Measurements from ENCODE around the gene RSPH10B. TPM values are rescaled to one million over a fixed set of nuclear protein-coding genes. Genes with fewer than 3 reads are reported as not detected.
"Not testable (repeated sequence)": the region's sequence is repeated elsewhere in the genome, so short reads cannot be mapped to it uniquely, and the experiment has no call there.

RSPH10B gene
- under 0.01 and 0.10 TPM in 2 replicates for total RNA-seq (2014; rRNA removed; shearing (Covaris generic))

DNA sequence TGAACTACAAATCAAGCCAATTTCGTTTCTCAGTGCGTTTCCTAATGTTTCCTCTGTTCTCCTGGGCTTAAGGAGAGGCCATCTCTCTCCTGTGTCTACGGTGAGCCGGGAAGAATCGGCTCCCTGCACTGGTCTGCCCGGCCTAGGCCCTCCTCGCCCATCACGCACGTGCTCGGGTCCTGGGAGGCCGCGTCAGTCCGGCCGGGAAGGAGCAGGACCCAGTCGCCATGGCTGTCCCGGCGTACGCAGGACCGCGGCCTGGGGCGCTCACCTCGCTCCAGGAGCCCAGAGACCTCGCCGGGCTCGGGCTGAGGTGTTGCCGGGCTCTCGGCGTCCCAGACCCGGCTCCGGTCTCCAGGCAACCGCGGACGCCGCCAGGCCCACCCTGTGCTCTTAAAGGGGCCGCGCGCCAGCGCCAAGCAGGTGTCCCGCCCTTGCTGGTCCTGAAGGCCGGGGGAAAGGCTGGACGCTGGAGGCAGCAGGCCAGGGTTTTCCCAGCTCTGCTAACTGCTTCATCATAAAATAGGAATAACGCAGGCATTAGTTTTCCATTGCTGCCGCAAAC, at the start of gene RSPH10B:
Gene RSPH10B (minus strand): TSS at position 343 of the 565 bp plus-strand sequence. CDS start 3,573 bp downstream, outside the sequence.
- not testable (repeated sequence) for DNase-seq (ENCODE audit: low read depth)

GRCh38 chr7:6016653-6016966, 46.1 kb upstream of the RSPH10B start:
- no peak for DNase-seq (ENCODE audit: low read depth)

DNA sequence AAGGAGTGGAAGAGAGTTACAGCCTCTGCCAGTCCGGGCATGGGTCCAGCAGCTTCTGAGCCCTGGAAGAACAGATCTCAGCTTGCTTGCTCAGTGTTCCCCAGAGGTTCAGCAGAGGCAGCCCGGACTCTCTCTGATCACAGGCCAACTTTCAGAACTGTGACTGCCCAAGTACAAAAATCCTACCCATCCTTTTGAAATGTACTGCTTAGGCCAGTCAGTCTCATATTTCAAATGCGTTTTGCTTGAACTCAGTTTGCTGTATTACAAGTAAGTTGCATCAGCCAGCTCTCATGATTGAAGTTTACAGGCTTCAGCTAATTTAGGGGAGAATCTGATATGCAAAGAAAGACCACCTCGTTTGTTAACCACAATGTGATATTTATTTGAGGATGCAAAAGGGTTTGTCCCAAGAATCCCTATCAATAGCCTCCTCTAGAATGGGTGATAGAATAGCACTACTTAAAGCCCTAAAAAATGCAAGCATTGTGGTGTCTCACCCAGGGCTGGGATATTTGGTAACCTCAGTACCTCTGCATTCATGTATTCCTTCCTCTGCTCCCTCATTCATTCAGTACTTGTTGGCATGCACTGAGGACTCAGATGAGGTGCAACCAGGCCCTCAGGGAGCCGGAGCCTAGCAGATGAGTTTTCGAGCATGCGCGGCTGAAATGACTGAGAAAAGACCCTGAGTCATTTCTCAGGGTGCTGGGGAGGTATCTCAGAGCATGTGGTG, 45.6 kb upstream of the RSPH10B start:
- peak; percentile 25 for DNase-seq (ENCODE audit: low read depth)

- no peak for DNase-seq (ENCODE audit: low read depth)
Observed at GRCh38 chr7:6012355-6013104, 42.0 kb upstream of the RSPH10B start.

DNA sequence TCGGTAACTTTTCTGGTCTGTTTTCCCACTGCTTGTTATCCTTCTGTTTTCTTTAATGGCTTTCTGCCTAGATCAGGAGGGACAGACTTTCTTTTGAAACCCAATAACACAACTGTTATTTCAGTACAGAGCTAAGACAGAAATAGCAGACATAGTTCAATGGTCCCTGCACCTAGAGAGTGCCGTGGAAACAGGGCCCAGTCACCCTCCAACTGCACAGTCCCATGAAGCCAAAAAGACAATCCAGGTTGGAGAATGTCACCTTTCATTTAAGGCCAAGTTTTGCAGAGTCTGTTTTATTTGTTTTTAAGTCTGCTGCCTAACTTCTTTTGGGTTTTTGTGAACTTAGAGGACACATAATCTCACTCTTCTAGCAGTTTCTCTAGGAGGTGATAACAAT, 41.1 kb upstream of the RSPH10B start:
- no peak for DNase-seq (ENCODE audit: low read depth)

DNA sequence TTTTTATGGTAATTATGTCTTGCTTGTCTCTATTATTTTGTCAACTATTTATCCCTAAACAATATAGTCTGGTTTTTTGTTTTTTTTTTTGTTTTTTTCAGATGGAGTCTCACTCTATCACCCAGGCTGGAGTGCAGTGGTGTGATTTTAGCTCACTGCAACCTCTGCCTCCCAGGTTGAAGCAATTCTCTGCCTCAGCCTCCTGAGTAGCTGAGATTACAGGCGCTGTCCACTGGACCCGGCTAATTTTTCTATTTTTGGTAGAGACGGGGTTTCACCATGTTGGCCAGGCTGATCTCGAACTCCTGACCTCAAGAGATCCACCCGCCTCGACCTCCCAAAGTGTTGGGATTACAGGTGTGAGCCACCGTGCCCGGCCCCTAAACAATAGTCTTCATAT, 39.9 kb upstream of the RSPH10B start:
- DNase-seq (ENCODE audit: low read depth): not testable (repeated sequence)

GRCh38 chr7:6008668-6009611, 38.5 kb upstream of the RSPH10B start, which contains the start of the genes AIMP2 and PMS2:
Gene AIMP2, plus strand, starts transcription at chr7:6009272. Its CDS starts 92 bp downstream, at chr7:6009364.
Gene PMS2, minus strand, starts transcription at chr7:6009049. Its CDS starts 30 bp downstream, at chr7:6009019.
- DNase-seq (ENCODE audit: low read depth): peak; percentile 99

DNA sequence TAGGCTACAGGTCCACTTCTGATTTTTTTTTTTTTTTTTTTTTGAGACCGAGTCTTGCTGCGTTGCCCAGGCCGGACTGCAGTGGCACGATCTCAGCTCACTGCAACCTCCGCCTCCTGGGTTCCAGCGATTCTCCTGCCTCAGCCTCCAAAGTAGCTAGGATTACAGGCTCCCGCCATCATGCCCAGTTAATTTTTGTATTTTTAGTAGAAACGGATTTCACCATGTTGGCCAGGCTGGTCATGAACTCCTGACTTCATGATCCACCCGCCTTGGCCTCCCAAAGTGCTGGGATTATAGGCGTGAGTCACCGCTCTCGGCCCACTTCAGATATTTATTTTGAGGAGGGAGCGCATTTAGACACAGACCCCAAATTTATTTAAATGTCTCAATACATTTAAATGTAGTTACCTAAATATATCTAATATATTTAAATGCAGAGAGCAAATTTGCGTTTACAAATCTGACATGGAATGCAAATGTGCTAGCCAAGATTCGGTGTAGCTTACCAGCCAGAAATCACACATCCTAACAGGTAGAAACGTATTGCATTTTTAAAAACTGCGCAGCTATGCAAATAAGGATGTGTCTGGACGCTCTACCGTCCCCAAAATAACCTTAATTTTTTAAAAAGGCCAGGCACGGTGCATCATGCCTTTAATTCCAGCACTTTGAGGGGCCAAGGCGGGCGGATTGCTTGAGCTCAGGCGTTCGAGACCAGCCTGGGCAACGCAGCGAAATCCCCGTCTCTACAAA, 37.5 kb upstream of the RSPH10B start:
- DNase-seq (ENCODE audit: low read depth): not testable (repeated sequence)

DNA sequence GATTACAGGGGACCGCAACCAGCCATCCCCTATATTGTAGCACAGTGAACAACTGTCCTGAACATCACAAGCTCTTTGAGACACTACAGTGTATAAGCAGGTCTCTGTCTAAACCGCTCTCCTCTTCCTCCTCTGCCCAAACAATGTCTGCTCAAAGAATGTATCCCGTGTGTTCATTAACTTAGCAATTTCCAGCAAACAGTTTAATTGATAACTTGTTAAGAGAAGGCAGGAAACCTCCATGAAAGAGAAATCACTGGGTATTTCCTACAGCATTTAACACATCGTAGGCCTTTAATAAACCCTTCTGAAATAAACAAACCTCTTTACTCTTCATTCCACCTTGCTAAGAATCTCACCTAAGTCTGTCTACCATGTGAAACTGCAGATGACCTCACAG, 36.9 kb upstream of the RSPH10B start:
- DNase-seq (ENCODE audit: low read depth): no peak

DNA sequence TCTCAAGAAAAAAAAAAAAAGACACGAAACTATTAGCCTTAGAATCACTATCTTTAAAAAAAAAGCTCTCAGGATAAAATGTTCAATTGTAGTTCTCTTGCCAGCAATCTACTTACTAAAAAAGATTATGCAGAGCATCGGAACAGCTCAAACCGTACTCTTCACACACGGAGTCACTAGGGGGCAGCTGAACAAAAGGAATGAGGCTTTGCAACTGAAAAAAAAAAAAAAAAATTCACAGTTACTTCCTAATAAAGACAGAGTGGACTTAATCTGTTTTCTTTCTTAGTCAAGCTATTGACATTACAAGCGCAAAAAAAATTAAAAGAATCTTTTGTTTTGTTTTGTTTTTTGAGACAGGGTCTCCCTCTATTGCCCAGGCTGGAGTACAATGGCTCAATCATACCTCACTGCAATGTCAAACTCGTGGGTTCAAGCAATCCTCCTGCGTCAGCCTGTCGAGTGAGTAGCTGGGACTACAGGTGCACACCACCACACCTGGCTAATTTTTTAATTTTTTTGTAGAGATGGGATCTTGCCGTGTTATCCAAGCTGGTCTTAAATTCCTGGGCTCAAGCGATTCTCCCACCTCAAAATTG, 26.8 kb upstream of the RSPH10B start:
- peak; percentile 72 for DNase-seq (ENCODE audit: low read depth)

GRCh38 chr7:5987061-5987460, 16.6 kb upstream of the RSPH10B start:
- not testable (repeated sequence) for DNase-seq (ENCODE audit: low read depth)

DNA sequence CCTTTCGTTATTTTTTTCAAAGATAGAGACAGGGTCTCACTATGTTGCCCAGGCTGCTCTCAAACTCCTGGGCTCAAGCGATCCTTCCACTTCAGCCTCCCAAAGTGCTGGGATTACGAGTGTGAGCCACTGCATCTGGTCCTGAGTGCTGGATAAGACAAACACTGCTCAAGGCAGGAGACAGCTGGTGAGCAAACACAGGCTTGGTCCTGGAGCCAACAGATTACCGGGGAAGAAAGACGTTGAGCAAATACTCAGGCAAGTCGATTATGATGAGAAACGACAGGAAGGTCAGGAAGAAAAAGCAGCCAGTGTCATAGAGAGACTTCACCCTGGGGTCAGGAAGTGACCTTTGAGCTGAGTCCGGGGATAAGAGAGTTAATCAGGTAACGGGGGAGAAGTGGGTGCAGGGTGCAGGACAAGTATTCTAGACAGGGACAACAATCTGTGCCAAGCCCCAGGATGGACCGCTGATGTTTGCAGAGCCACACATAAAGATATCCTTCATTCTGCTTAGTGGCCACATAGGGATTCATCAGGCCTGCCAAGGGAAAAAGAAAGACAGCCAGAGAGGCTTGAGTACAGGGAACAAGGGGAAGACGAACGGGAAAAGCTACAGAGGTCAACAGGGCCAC, 9.3 kb upstream of the RSPH10B start:
- not testable (repeated sequence) for DNase-seq (ENCODE audit: low read depth)

GRCh38 chr7:5973580-5973979, 3.1 kb upstream of the RSPH10B start:
- DNase-seq (ENCODE audit: low read depth): not testable (repeated sequence)

GRCh38 chr7:5963810-5964209, 6.7 kb downstream of the RSPH10B start:
- not testable (repeated sequence) for DNase-seq (ENCODE audit: low read depth)

GRCh38 chr7:5963205-5963604, 7.3 kb downstream of the RSPH10B start:
- DNase-seq (ENCODE audit: low read depth): not testable (repeated sequence)

DNA sequence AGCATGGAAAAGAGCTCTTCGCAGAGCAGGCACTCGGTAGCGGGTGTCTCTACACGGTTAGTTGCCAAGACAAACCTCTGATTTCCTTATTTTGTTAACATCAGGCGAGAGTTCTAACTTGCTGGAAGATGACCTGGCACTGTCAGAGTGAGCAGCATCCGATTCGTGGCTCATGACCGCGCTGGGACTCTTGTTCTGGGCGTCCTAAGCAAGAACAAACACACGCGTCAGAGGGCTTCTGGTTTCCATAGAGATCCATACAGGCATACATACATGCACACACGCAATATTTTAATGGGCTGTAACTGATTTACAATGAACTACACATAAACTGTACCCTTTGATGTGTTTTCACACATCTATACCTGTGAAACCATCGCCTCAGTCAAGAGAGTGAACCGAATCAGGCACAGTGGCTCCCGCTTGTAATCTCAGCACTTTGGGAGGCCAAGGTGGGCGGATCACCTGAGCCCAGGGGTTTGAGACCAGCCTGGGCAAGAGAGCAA, 35.5 kb downstream of the RSPH10B start:
- DNase-seq (ENCODE audit: low read depth): not testable (repeated sequence)

DNA sequence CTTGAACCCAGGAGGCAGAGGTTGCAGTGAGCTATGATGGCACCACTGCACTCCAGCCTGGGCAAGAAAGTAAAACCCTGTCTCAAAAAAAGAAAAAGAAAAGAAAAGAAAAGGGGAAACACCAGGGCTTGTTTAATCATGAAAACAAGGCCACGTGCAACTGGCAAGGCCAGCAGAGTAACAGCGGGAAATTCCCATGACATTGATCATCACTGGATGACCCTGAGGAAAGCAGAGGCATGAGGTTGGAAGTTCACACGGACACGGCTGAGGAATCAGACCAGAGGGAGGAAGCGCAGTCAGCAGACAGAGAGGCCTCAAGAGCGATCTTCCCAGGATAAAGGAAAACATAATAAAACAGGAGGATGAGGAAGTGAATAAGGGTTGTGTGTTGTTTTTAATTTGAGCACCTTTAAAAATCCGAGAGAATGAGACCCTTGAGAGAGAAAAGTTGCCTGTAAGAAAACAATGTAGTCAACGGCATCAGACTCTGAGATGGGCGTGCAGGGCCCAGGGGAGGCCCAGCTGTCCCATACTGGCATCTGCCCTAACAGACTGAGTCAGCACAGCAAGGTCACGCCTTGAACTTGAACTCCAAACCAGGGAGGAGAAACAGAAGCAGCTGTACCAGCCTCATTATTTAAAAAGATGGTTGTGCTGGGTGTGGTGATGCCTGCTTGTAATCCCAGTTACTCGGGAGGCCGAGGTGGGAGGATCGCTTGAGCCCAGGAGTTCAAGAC, 38.4 kb downstream of the RSPH10B start:
- DNase-seq (ENCODE audit: low read depth): peak; percentile 53

DNA sequence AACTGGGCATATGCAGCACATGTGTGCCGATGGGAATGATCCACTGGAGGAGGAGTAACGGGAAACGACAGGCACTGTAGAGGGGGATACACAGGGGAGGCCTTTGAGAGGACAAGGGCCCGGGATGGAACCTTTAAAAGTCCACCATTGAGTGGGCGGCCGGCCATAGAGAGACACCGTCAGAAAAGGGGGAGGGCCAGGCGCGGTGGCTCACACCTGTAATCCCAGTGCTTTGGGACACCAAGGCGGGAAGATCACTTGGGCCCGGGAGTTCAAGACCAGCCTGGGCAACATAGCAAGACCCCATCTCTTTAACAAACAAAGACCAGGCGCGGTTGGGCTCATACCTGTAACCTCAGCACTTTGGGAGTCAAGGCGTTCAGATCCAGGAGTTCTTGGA, 39.2 kb downstream of the RSPH10B start:
- DNase-seq (ENCODE audit: low read depth): peak; percentile 3

GRCh38 chr7:5930290-5930689, 40.2 kb downstream of the RSPH10B start:
- not testable (repeated sequence) for DNase-seq (ENCODE audit: low read depth)
